HUES48 (cell line): ENCODE measurements around the gene MSANTD2.

Experiments
- H3K27ac ChIP-seq: one replicate; pipeline ENCODE4 v1.7.0; 2013; ENCODE audit warnings: low read depth, low read length, inconsistent platforms
- H3K27me3 ChIP-seq: 2 replicates; pipeline ENCODE4 v1.6.1; 2013; ENCODE audit warnings: mild to moderate bottlenecking, low read length; ENCODE audit not compliant: control insufficient read depth, insufficient read depth
- H3K36me3 ChIP-seq: 2 replicates; pipeline ENCODE4 v1.6.1; 2013; ENCODE audit warnings: low read length; ENCODE audit not compliant: control insufficient read depth, insufficient read depth
- H3K4me1 ChIP-seq: 2 replicates; pipeline ENCODE4 v1.6.1; 2013; ENCODE audit warnings: mild to moderate bottlenecking, low read length; ENCODE audit not compliant: control insufficient read depth, insufficient read depth
- H3K4me3 ChIP-seq: 2 replicates; pipeline ENCODE4 v1.5.1; 2013; ENCODE audit warnings: mild to moderate bottlenecking, low read depth, low read length
- H3K9ac ChIP-seq: 2 replicates; pipeline ENCODE4 v1.6.1; 2013; ENCODE audit warnings: mild to moderate bottlenecking, low read depth, low read length, moderate library complexity
- H3K9me3 ChIP-seq: 2 replicates; pipeline ENCODE4 v1.6.1; 2013; ENCODE audit warnings: low read length; ENCODE audit not compliant: control insufficient read depth, insufficient read depth

The MSANTD2 gene

GRCh38 chr11:124759266-124760204, 40.7 kb downstream of the MSANTD2 start:
- no peaks in the 10 kb centered on the region for H3K9me3 ChIP-seq
- H3K4me1 ChIP-seq: peaks cover 40% of the 10 kb centered on the region
- H3K27ac ChIP-seq: no peak overlapping the region
- H3K9ac ChIP-seq: no peak overlapping the region
- peak overlapping the region; percentile 57 for H3K4me3 ChIP-seq
- peaks cover 3% of the 10 kb centered on the region; the same call in 1 of the 2 replicates for H3K36me3 ChIP-seq
- peaks cover 86% of the 10 kb centered on the region for H3K27me3 ChIP-seq

DNA sequence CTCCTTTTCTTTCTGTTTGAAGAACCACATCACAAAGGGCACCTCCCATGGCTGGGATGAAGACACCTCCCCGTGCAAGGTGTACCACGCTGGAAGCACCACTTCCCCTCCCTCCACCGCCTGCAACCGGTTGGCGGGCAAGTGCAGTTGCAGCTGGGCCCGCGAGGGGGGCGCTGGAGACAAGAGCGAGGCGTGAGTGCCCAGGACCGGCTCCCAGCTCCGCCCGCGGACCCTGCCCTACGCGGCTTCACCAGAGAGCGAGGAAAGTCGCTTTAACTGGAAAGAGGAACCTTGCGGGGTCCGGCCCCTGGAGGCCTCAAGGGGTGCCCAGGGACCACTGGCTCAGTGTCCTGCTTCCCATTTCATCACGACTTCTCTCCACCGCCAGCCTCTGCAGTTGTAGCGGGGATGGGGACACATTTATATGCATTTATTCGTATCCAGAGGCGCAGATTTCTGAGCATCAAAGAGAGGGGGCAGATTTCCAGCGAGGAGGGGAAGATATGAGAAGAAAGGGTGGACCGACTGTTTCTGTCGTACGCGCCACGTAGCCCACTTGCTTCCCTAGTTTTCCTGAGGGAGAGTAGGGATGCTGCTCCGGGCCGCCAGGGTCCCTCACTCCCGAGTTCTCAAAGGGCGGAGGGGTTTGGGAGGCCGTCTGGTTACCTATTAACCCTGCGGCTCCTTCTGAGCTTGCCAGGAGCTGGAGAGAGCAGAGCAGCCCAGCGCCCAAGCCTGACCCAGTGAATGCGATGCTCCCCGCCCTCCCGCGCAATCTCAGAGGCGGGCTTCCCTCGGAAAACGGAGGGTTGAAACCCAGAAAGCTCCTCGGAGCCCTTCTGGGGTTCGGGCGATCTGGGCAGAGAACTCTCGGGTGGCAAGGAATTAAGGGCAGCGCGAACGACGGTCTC, 41.6 kb downstream of the MSANTD2 start:
- no peak overlapping the region for H3K9ac ChIP-seq
- H3K27me3 ChIP-seq: peaks cover 95% of the 10 kb centered on the region
- H3K36me3 ChIP-seq: no peaks in the 10 kb centered on the region
- H3K4me3 ChIP-seq: peak overlapping the region; percentile 57
- H3K27ac ChIP-seq: no peak overlapping the region
- H3K4me1 ChIP-seq: peaks cover 40% of the 10 kb centered on the region
- no peaks in the 10 kb centered on the region for H3K9me3 ChIP-seq

DNA sequence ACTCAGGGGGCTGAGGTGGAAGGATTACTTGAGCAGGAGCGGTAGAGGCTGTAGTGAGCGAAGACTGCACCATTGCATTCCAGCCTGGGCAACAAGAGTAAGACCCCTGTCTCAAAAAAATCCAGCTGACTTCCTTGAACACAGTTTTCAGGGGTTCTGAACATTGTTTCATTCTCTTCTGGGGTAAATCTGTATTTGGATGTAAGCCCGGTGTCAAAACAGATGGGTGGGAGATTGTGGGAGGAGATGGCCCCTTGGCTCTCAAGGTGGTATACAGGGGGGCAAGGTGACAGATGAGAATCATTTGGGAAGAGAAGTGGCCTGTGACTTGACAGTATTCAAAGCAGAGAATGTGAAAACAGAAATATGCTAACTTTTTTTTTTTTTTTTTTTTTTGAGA, 42.9 kb downstream of the MSANTD2 start:
- Histone ChIP-seq H3K27ac (no peak overlapping the region), H3K9me3 (no peaks in the 10 kb centered on the region), H3K4me3 (no peak overlapping the region), H3K9ac (no peak overlapping the region), H3K27me3 (peaks cover 100% of the 10 kb centered on the region), H3K36me3 (no peaks in the 10 kb centered on the region), H3K4me1 (peaks cover 43% of the 10 kb centered on the region)

- H3K27me3 ChIP-seq: peaks cover 100% of the 10 kb centered on the region
- H3K9me3 ChIP-seq: no peaks in the 10 kb centered on the region
- H3K9ac ChIP-seq: no peak overlapping the region
- no peaks in the 10 kb centered on the region for H3K36me3 ChIP-seq
- no peak overlapping the region for H3K4me3 ChIP-seq
- peaks cover 42% of the 10 kb centered on the region for H3K4me1 ChIP-seq
- no peak overlapping the region for H3K27ac ChIP-seq
Observed at GRCh38 chr11:124756753-124757227, 43.4 kb downstream of the MSANTD2 start.

DNA sequence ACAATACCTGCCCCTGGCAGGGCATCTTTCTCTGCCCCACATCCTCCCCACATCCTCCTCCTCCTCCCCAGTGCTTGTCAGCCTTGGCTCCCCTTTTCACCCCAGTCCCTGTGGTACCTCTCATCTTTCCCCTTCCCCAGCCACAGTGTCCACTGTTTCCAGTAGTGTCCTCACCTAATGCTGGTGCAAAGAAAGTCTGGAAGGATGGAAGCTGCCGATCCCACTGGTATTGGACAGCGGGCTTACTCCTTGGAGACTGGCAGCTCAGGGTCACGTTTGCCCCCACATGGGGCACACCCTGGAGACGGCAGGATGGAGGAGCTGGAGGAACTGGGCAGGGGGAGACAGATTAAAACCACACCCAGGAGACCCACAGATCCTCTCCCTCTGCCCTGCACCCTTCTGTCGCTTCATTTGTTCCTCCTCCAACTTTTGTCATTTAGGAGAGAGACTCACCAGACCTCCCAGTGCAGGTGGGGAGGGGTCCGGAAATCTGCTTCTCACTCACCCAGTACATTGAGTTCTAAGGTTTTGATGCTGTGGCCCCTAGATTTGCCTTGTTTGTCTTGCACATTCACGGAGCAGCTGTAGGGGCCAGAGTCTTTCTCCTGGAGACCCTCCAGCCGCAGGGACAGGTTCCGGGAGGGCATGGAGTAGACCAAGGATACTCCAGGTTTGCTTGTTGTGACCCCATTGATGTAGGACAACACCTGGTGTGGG, 44.0 kb downstream of the MSANTD2 start:
- Histone ChIP-seq H3K27ac (no peak overlapping the region), H3K27me3 (peaks cover 100% of the 10 kb centered on the region), H3K9ac (no peak overlapping the region), H3K4me1 (peaks cover 40% of the 10 kb centered on the region), H3K9me3 (no peaks in the 10 kb centered on the region), H3K4me3 (no peak overlapping the region), H3K36me3 (no peaks in the 10 kb centered on the region)

DNA sequence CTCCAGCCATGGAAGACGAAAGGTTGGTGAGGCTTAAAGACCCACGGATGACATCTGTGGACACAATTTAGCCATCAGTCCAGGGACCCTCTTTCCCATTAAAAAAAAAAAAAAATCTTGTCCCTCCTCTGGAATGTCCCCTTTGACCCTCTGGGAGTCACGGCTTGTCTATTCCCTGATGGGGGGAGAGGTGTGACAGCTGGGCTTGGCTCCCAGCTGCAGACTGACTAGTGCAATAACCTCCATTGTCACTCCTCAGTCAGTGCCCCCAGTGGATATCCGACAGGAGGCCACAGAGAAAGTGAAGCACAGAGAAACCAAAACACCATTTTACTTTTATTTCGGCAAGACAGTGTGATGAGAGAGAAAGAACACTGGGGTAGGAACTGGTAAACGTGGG, 45.5 kb downstream of the MSANTD2 start:
- Histone ChIP-seq H3K27me3 (peaks cover 100% of the 10 kb centered on the region), H3K9ac (no peak overlapping the region), H3K36me3 (no peaks in the 10 kb centered on the region), H3K4me1 (peaks cover 27% of the 10 kb centered on the region), H3K9me3 (no peaks in the 10 kb centered on the region), H3K4me3 (no peak overlapping the region), H3K27ac (no peak overlapping the region)

DNA sequence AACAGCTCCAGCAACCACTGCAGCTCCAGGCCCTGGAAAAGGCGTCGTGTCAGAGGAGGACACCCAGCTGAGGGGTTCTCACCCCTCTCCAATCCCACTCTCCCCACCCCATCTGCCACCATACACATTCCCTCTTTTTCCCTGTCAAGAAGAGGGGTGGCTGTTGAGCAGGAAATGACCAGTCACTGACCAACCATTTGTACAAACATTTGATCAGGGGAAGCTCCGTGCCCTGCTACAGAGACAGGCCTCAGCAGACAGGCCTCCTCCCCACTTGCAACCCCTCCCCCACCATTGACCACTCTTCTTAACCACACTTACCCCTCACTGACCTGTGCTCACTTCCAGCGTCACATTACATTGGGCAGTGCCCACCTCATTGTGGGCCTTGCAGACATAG, 45.9 kb downstream of the MSANTD2 start:
- Histone ChIP-seq H3K27ac (no peak overlapping the region), H3K36me3 (no peaks in the 10 kb centered on the region), H3K4me1 (peaks cover 24% of the 10 kb centered on the region), H3K4me3 (no peak overlapping the region), H3K9me3 (no peaks in the 10 kb centered on the region), H3K27me3 (peaks cover 100% of the 10 kb centered on the region), H3K9ac (no peak overlapping the region)

- H3K9ac ChIP-seq: no peak overlapping the region
- peaks cover 17% of the 10 kb centered on the region for H3K4me1 ChIP-seq
- peaks cover 100% of the 10 kb centered on the region for H3K27me3 ChIP-seq
- H3K27ac ChIP-seq: no peak overlapping the region
- H3K9me3 ChIP-seq: no peaks in the 10 kb centered on the region
- no peak overlapping the region for H3K4me3 ChIP-seq
- no peaks in the 10 kb centered on the region for H3K36me3 ChIP-seq
Observed at GRCh38 chr11:124753624-124754023, 46.6 kb downstream of the MSANTD2 start.

DNA sequence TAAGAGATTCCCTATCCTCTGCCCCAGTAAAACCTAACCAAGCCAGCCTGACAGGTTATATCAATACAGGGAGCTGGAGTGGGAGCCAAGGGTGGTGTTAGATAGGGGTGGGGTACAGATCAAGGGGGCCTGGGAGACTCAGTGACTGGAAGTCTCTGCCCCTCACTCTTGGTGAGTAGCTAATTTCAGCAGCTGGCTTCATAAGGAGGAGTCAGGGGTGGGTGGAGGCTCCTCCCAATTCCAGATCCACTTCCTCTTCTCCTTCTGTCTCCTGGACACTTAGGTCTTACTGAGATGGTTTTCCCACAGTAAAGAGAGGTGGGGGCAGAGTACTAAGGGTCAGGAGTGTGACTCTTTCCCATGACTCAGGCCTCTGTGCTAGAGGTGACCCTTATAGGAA, 47.0 kb downstream of the MSANTD2 start:
- H3K4me1 ChIP-seq: peaks cover 15% of the 10 kb centered on the region
- peaks cover 100% of the 10 kb centered on the region for H3K27me3 ChIP-seq
- H3K9ac ChIP-seq: no peak overlapping the region
- no peaks in the 10 kb centered on the region for H3K36me3 ChIP-seq
- no peaks in the 10 kb centered on the region for H3K9me3 ChIP-seq
- H3K27ac ChIP-seq: no peak overlapping the region
- H3K4me3 ChIP-seq: no peak overlapping the region

- Histone ChIP-seq H3K27ac (no peak overlapping the region), H3K27me3 (peaks cover 100% of the 10 kb centered on the region), H3K9me3 (no peaks in the 10 kb centered on the region), H3K9ac (no peak overlapping the region), H3K4me1 (peaks cover 17% of the 10 kb centered on the region), H3K36me3 (no peaks in the 10 kb centered on the region), H3K4me3 (peak overlapping the region; percentile 57)
Observed at GRCh38 chr11:124752471-124753102, 47.6 kb downstream of the MSANTD2 start.
